OCI-LY7 (cell line): ENCODE data around the gene ARHGAP24.

Experiments used
- CTCF ChIP-seq: fragments of 200-600 bp; sonication (generic); conservative IDR thresholded peaks from 2 replicates; pipeline ENCODE4 v1.5.1; 2014; ENCODE audit warnings: mild to moderate bottlenecking, antibody characterized with exemption, low read length, moderate library complexity, mixed read lengths
- EZH2phosphoT487 ChIP-seq: fragments of 200-600 bp; sonication (generic); IDR thresholded peaks from 2 replicates; pipeline ENCODE4 v1.6.1; 2018; ENCODE audit warnings: low read depth, borderline replicate concordance, mild to moderate bottlenecking, mixed run types, antibody characterized with exemption, low read length, moderate library complexity, mixed read lengths

GRCh38 chr4:85639946-85640345, 165.0 kb downstream of the ARHGAP24 start:
- TF ChIP-seq CTCF (no peak), EZH2phosphoT487 (no peak)
